Measurements from ENCODE around the gene HSP90AB1.

HSP90AB1 gene

GRCh38 chr6:44298864-44299263 is 52.0 kb downstream of the HSP90AB1 start:
- Histone ChIP-seq H3K27ac (ENCODE audit: low read depth, low read length) (no peak overlapping the region), H3K9ac (ENCODE audit: low read depth, low read length) (no peak overlapping the region), H3K36me3 (ENCODE audit: control insufficient read depth, insufficient read depth, low read length) (peaks cover 44% of the 10 kb centered on the region), H3K9me3 (ENCODE audit: control insufficient read depth, insufficient read depth, low read length) (no peaks in the 10 kb centered on the region), H3K4me1 (ENCODE audit: control insufficient read depth, insufficient read depth, low read length) (peaks cover 7% of the 10 kb centered on the region; the same call in 1 of the 2 replicates), H3K4me3 (ENCODE audit: low read depth, low read length) (no peak overlapping the region), H3K27me3 (ENCODE audit: control insufficient read depth, insufficient read depth, low read length) (peaks cover 32% of the 10 kb centered on the region)

- Histone ChIP-seq H3K4me1 (ENCODE audit: control insufficient read depth, insufficient read depth, low read length) (peaks cover 7% of the 10 kb centered on the region; the same call in 1 of the 2 replicates), H3K4me3 (ENCODE audit: low read depth, low read length) (no peak overlapping the region), H3K9ac (ENCODE audit: low read depth, low read length) (no peak overlapping the region), H3K36me3 (ENCODE audit: control insufficient read depth, insufficient read depth, low read length) (peaks cover 59% of the 10 kb centered on the region), H3K27me3 (ENCODE audit: control insufficient read depth, insufficient read depth, low read length) (peaks cover 25% of the 10 kb centered on the region), H3K9me3 (ENCODE audit: control insufficient read depth, insufficient read depth, low read length) (no peaks in the 10 kb centered on the region), H3K27ac (ENCODE audit: low read depth, low read length) (no peak overlapping the region)
Measured at GRCh38 chr6:44300292-44300823, 53.5 kb downstream of the HSP90AB1 start.

GRCh38 chr6:44301106-44301505 is 54.2 kb downstream of the HSP90AB1 start:
- no peak overlapping the region for H3K4me3 ChIP-seq (ENCODE audit: low read depth, low read length)
- H3K9ac ChIP-seq (ENCODE audit: low read depth, low read length) = no peak overlapping the region
- peaks cover 18% of the 10 kb centered on the region for H3K27me3 ChIP-seq (ENCODE audit: control insufficient read depth, insufficient read depth, low read length)
- H3K9me3 ChIP-seq (ENCODE audit: control insufficient read depth, insufficient read depth, low read length) = no peaks in the 10 kb centered on the region
- H3K4me1 ChIP-seq (ENCODE audit: control insufficient read depth, insufficient read depth, low read length) = peaks cover 7% of the 10 kb centered on the region; the same call in 1 of the 2 replicates
- H3K36me3 ChIP-seq (ENCODE audit: control insufficient read depth, insufficient read depth, low read length) = peaks cover 66% of the 10 kb centered on the region
- no peak overlapping the region for H3K27ac ChIP-seq (ENCODE audit: low read depth, low read length)

GRCh38 chr6:44301782-44302564 is 55.1 kb downstream of the HSP90AB1 start:
- Histone ChIP-seq H3K9me3 (ENCODE audit: control insufficient read depth, insufficient read depth, low read length) (no peaks in the 10 kb centered on the region), H3K27ac (ENCODE audit: low read depth, low read length) (no peak overlapping the region), H3K4me1 (ENCODE audit: control insufficient read depth, insufficient read depth, low read length) (peaks cover under 1% of the 10 kb centered on the region; the same call in 1 of the 2 replicates), H3K27me3 (ENCODE audit: control insufficient read depth, insufficient read depth, low read length) (peaks cover 9% of the 10 kb centered on the region; the same call in 1 of the 2 replicates), H3K9ac (ENCODE audit: low read depth, low read length) (no peak overlapping the region), H3K4me3 (ENCODE audit: low read depth, low read length) (no peak overlapping the region), H3K36me3 (ENCODE audit: control insufficient read depth, insufficient read depth, low read length) (peaks cover 75% of the 10 kb centered on the region)

GRCh38 chr6:44302856-44303255 is 56.0 kb downstream of the HSP90AB1 start:
- peaks cover 84% of the 10 kb centered on the region for H3K36me3 ChIP-seq (ENCODE audit: control insufficient read depth, insufficient read depth, low read length)

More at GRCh38 chr6:44302856-44303255, 56.0 kb downstream of the HSP90AB1 start:
- H3K9ac ChIP-seq (ENCODE audit: low read depth, low read length) = no peak overlapping the region
- H3K27me3 ChIP-seq (ENCODE audit: control insufficient read depth, insufficient read depth, low read length) = peaks cover 5% of the 10 kb centered on the region; the same call in 1 of the 2 replicates
- H3K27ac ChIP-seq (ENCODE audit: low read depth, low read length) = no peak overlapping the region
- no peaks in the 10 kb centered on the region for H3K9me3 ChIP-seq (ENCODE audit: control insufficient read depth, insufficient read depth, low read length)
- H3K4me1 ChIP-seq (ENCODE audit: control insufficient read depth, insufficient read depth, low read length) = no peaks in the 10 kb centered on the region
- H3K4me3 ChIP-seq (ENCODE audit: low read depth, low read length) = no peak overlapping the region
